ENCODE data around the gene WARS2. TPM values are rescaled to one million over a fixed set of nuclear protein-coding genes. Genes with fewer than 3 reads are reported as not detected.

WARS2 gene
- total and polyA plus RNA-seq, 2 of the 8 experiments (the other 6 are each of a cell fraction or from before 2014, with no cell fraction given): 4.3 to 12.9 TPM

GRCh38 chr1:119010201-119010600, 130.3 kb downstream of the WARS2 start (continued):
- no peak for TF ChIP-seq SRF (IDR thresholded peaks at IDR 0.05; ENCODE audit: low read depth, low read length)
- no peak for TF ChIP-seq JUN (IDR thresholded peaks at IDR 0.05; ENCODE audit: low read depth, low read length)

All from H1 (cell line).